Esophagus squamous epithelium (tissue), 5 donors: Measurements from ENCODE around the gene ZBTB38. TPM values are rescaled to one million over a fixed set of nuclear protein-coding genes. Genes with fewer than 3 reads are reported as not detected.
A peak's percentile ranks its signal among the peaks of the same experiment; 100 is the strongest.

Source experiments
- DNase-seq: peaks from one replicate; lab custom pipeline; 2025; lab: John Stamatoyannopoulos, UW
- H3K27ac ChIP-seq, 4 donors: fragments of 200-600 bp; sonication (generic); one replicate each; pipeline ENCODE4 v1.5.1; 2016 to 2019; ENCODE audit warnings: mild to moderate bottlenecking in 1 of 4
- H3K27me3 ChIP-seq, 4 donors: fragments of 200-600 bp; sonication (generic); 1 replicate in 3 of 4; 2 replicates in 1 of 4; pipeline versions ENCODE4 v1.5.1 to v1.6.0; 2017 to 2021; ENCODE audit warnings: antibody characterized with exemption in 1 of 4
- H3K36me3 ChIP-seq, 3 donors: fragments of 200-600 bp; sonication (generic); one replicate each; pipeline ENCODE4 v1.5.1; 2016 to 2019
- H3K4me1 ChIP-seq, 3 donors: fragments of 200-600 bp; sonication (generic); one replicate each; pipeline ENCODE4 v1.5.1; 2017 to 2019
- H3K4me3 ChIP-seq, 4 donors: fragments of 200-600 bp; sonication (generic); 1 replicate in 3 of 4; 2 replicates in 1 of 4; pipeline ENCODE4 v1.5.1; 2016 to 2019; ENCODE audit warnings: mild to moderate bottlenecking in 2 of 4, moderate library complexity in 1 of 4
- H3K9me3 ChIP-seq, 3 donors: fragments of 200-600 bp; sonication (generic); one replicate each; pipeline ENCODE4 v1.5.1; 2016 to 2019
- CTCF ChIP-seq, 6 experiments: fragments of 450-650 bp in 4 of 6; fragments of 200-600 bp in 2 of 6; sonication (generic) in 2 of 6; IDR thresholded peaks; one replicate each; pipeline ENCODE4 v1.5.1; 2016 to 2019; ENCODE audit warnings: antibody characterized with exemption in 6 of 6, mild to moderate bottlenecking in 4 of 6, moderate library complexity in 4 of 6
- POLR2A ChIP-seq, 4 donors: fragments of 450-650 bp; IDR thresholded peaks; one replicate each; pipeline ENCODE4 v1.6.1; 2017; ENCODE audit warnings: antibody characterized with exemption in 4 of 4, mild to moderate bottlenecking in 4 of 4, moderate library complexity in 3 of 4
- WGBS, 2 donors: methylation state at CpG; one replicate each; pipeline ENCODE4 v1.1.5; 2018; 5-methylcytosine and 5-hydroxymethylcytosine counted together
- intact Hi-C: fragments of 100-400 bp; cut with DNase I; formaldehyde crosslinking; loops from one replicate; pipeline ENCODE4 v1.15.0; 2022
- total RNA-seq, 4 donors: library from RNA; depleted of rRNA; stranded (reverse); fragments of >200 nt; gene quantifications; one replicate each; pipeline ENCODE4 v1.1.0, GENCODE V29; 2016
- donor health status: DM: yes; HTN: yes; CAD: no.

Gene ZBTB38
- total RNA-seq, 4 donors from 2014 or later = 15.6 to 54.4 (median 33.1) TPM

- no peak overlapping the region for H3K4me3 ChIP-seq
- WGBS, 2 donors = 70 to 82% methylated on average over 5 of the region's 5 CpGs
- H3K36me3 ChIP-seq = peaks cover 0 to 62% (median 0%) of the 10 kb centered on the region in 3 donors
- TF ChIP-seq POLR2A (IDR thresholded peaks at IDR 0.05) (no peak), CTCF (IDR thresholded peaks at IDR 0.05) (no peak)
- H3K4me1 ChIP-seq = peaks cover 24 to 91% (median 51%) of the 10 kb centered on the region in 3 donors
- H3K27me3 ChIP-seq = no peaks in the 10 kb centered on the region
- no peak for DNase-seq
- peak overlapping the region; percentile 87 to 97 (median 94) for H3K27ac ChIP-seq
- intact Hi-C loops = no loop called here
- H3K9me3 ChIP-seq = no peaks in the 10 kb centered on the region
Observed at GRCh38 chr3:141414800-141415462, 46.6 kb downstream of the ZBTB38 start.

GRCh38 chr3:141415953-141416352, 47.6 kb downstream of the ZBTB38 start:
- 66 to 70% methylated on average over 3 of the region's 3 CpGs for WGBS, 2 donors
- no peaks in the 10 kb centered on the region for H3K9me3 ChIP-seq
- intact Hi-C loops = no loop called here
- H3K36me3 ChIP-seq = peaks cover 0 to 62% (median 0%) of the 10 kb centered on the region in 3 donors
- no peak overlapping the region for H3K4me3 ChIP-seq
- peaks cover 13 to 89% (median 41%) of the 10 kb centered on the region in 3 donors for H3K4me1 ChIP-seq
- no peak for DNase-seq
- H3K27me3 ChIP-seq = no peaks in the 10 kb centered on the region
- H3K27ac ChIP-seq = peak overlapping the region in 3 of 4 donors; percentile 25 to 97 (median 93)
- no peak for TF ChIP-seq POLR2A (IDR thresholded peaks at IDR 0.05)
- no peak for TF ChIP-seq CTCF (IDR thresholded peaks at IDR 0.05)

Other genes with a start within 250 kb of the ZBTB38 start
- 1 to 10 TPM; 2.9 to 7.8 (median 4.1) TPM for gene PXYLP1, start 136.7 kb upstream of the ZBTB38 start, total RNA-seq
- 10 to 100 TPM; 12.6 to 24.6 (median 19.4) TPM for gene RASA2, start 118.5 kb downstream of the ZBTB38 start, total RNA-seq